GM21619 (cell line): ENCODE measurements around the gene ATP9A.
"Not testable (repeated sequence)": the region's sequence is repeated elsewhere in the genome, so short reads cannot be mapped to it uniquely, and the experiment has no call there.

Experiments used
- ATAC-seq: cut with Tn5 transposase; IDR thresholded peaks from one replicate; pipeline ENCODE4 v1.9.1; 2021; ENCODE audit not compliant: unreplicated experiment

Gene ATP9A

GRCh38 chr20:51695574-51696303 lies 72.5 kb downstream of the ATP9A start:
- no peak for ATAC-seq

DNA sequence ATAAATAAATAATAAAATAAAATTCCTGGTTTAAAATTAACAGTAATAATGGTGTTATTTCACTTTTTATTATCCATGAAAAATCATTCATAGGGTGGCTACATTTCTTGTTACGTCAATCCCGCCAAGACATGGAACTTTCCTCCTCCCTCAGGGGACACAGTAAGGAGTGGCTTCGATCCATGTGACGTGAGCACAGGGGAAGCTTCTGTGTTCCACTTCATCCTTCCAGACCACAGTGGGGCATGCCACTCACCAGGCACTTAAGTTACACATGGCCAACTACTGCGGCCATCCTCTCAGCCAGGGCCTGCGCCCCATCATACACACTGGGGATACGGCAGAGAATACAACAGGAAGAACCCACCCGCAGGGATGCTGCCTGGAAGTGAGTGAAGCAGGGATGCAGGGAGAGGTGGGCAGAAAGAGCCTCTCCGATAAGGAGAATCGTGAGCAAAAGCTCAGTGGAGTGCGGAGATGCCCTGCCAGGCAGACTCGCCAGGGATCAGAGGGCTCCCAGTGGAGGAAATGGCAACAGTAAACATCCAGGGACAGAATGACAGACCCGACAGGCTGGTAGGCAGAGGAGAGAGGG lies 75.3 kb downstream of the ATP9A start:
- no peak for ATAC-seq

DNA sequence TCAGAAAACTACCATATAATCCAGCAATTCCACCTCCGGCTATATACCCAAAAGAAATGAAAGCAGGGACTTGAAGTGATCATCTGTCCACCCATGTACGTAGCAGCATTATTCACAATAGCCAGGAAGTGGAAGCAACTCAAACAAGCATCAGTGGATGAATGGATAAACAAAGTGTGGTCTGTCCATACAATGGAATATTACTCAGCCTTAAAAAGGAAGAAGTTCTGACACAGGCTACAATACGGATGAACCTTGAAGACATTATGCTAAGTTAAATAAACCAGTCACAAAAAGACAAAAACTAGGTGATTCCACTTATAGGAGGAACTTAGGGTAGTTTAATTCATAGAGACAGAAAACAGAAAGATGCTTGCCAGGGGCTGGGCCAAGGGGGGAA lies 76.5 kb downstream of the ATP9A start:
- no peak for ATAC-seq

GRCh38 chr20:51688600-51689244 lies 79.5 kb downstream of the ATP9A start:
- ATAC-seq = no peak

- no peak for ATAC-seq
These were observed 80.6 kb downstream of the ATP9A start for GRCh38 chr20:51687630-51688029.

DNA sequence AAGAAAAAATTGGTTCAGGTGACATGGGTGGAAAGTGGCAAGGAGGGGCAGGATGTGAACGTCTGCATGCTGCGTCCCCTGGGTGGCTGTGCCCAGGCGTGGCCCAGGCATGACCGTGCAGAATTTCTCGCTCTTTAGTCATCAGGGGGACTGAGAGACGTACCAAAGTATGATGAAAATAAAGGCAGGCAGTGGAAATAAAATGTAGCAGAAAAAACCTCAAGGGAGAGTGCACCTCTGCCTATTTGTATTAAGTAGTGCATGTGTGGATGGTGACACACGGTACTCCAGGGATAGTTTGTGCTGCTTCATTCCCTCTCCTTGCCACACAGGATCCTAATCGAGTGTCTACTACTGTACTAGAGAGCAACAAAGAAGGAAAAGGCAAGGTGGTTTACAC lies 81.1 kb downstream of the ATP9A start:
- ATAC-seq = no peak

DNA sequence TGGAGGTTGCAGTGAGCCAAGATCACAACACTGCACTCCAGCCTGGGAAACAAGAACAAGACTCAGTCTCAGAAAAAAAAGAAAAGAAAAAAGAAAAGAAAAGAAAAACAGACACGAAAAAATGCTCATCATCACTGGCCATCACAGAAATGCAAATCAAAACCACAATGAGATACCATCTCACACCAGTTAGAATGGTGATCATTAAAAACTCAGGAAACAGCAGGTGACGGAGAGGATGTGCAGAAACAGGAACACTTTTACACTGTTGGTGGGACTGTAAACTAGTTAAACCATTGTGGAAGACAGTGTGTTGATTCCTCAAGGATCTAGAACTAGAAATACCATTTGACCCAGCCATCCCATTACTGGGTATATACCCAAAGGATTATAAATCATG lies 82.7 kb downstream of the ATP9A start:
- not testable (repeated sequence) for ATAC-seq

GRCh38 chr20:51680067-51680749 lies 88.0 kb downstream of the ATP9A start:
- no peak for ATAC-seq

DNA sequence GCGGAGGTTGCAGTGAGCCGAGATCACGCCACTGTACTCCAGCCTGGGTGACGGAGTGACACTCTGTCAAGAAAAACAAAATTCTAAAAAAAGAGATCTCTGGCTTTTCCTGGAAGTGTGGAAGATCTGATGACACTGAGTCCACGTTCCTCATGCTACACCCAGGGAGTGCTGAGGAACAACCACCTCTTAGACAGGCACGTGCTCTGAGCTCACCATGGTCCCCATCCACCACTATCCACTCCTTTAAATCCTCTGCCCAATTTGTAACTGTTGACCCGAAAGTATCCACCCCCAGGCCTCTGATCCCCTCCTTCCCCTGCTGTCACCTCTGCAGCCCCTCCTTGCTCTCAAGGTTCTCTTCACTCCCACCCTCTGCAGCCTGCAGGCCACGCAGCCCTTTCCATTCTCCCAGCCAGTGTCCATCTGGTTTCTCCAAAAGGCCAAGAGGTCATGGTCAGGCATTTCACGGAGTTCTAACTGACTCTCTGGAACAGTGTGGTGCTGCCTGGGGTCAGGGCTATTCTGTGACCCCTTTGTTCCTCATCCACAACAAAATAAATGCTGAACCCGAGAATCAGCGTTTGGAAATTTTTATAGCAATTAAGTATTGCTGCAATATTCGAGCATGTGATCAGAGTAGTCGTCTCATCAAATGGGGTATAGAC lies 88.8 kb downstream of the ATP9A start:
- no peak for ATAC-seq

DNA sequence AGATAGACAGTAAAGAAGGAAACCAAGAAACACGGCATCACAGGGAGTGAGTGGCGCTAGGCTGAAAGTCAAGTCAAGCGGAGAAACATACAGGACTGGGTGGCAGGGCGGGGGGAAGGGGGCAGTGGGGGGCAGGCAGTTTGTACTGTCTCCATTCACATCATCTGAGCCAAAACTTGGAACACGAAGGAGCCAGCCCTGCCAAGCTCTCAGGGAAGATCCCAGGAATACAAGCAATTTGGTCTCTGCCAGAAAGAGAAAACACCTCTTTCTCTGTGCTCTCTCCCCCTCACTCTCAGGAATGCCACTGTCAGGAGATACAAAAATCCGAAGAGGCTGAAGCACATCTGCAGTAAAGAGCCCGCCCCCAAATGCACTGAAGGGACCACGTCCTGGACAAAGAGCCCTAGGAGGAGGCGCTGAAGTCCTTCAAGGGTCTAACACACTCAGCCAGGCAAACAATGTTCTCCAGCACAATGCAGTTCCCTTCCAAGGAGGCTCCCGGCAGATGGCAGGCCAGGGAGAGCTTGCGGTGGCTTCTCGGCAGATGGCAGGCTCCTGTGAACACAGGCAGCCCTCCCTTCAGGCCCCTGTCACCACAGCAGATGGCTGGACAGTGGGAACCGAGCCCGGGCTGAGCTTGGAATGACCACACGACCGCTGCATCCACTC lies 90.0 kb downstream of the ATP9A start:
- ATAC-seq = no peak

DNA sequence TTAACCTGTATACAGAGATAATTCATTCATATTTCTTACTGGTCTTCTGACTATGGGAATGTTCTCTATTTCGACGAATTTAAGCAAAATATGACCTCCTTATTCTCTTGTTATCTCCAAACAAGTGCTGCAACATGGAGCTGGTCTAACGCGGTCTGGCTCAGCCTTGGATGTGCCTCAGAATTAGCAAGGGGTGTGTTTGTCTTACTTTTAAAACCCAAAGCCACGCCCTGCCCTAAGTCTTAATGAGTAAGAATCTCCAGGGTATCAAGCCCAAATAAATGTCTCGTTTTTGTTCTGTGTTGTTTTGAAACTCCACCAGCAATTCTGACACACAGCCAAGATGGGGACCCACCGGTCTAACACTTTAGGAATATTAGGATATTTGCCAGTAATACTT lies 99.2 kb downstream of the ATP9A start:
- no peak for ATAC-seq

- no peak for ATAC-seq
These were observed 99.7 kb downstream of the ATP9A start for GRCh38 chr20:51668515-51668914.

DNA sequence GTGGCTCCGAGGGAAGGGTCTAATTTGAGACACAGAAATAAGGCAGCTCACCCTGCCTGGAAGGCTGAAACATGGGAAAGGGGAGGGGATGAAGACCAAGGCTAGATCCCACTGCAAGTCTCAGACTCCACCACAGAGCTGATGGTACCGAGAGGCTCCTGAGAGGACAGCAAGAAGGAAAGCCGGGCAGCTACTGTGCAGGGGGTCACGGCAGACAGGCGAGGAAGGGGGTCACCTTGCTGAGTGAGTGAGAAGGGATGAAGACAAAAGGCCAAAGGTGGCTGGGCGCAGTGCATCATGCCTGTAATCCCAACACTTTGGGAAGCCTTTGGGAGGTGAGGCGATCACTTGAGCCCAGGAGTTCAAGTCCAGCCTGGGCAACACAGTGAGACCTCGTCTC lies 100.7 kb downstream of the ATP9A start:
- ATAC-seq = no peak

DNA sequence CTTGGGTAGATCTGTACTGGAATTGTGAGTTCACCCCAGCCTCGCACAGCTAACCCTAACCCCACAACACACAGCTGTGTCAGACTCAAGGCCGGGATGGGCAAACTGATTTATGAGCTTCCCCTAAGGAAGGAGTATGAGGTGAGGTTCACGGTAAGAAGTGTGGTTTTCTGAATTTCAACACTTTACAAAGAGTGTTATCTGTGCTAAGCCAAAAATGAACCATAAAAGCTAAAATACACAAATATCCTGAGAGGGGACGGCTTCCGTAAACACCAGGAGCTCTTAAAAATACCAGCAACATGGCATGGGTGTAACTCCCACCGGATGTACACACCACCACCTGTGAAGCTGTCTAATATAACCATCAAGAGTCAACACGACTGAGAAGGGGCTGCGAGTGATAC lies 101.2 kb downstream of the ATP9A start:
- no peak for ATAC-seq

GRCh38 chr20:51666126-51666525 lies 102.1 kb downstream of the ATP9A start:
- ATAC-seq = no peak

DNA sequence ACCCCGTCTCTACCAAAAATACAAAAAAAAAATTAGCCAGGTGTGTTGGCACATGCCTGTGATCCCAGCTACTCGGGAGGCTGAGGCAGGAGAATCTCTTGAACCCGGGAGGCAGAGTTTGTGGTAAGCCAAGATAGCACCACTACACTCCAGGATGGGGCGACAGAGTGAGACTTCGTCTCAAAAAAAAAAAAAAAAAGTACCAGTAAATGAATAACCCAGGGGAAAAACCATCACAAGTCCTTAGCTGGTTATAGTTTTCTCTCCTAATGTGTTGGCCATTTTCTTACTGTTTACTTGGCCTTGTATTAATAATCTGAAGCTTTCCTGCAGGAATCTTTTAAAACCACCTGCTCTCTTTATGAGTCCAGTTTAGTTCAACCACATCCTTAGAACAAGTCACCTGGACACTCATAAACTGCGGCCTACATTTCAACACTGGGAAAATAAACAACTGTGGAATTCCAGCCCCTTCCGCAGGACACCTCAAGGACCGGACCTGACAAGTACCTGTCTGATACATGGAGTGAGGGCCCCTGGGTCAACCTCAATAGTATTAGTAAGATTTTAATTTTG lies 102.6 kb downstream of the ATP9A start:
- no peak for ATAC-seq

DNA sequence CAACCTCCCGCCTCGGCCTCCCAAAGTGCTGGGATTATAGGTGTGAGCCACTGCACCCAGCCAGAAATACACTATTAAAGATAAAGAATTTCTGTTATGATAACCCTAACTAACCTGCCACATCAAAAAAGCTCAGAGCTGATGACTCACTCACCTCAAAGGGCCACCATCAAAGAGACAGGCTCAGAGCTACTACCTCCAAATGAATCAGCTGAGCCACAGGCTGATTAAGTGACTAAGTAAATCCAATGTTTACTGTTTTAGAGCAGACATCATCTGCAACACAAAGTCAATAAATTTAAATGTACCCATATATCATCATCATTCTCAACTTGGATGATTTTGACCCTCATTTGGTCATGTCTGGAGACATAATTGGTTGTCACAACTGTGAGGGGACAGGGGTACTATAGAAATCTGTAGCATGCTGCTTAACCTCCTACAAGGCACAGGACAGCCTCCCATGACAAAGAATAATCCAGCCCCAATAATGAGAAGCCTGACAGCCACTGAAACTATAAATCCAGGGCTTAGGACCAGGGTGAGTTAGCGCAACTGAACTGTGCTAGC lies 106.5 kb downstream of the ATP9A start:
- ATAC-seq = no peak

DNA sequence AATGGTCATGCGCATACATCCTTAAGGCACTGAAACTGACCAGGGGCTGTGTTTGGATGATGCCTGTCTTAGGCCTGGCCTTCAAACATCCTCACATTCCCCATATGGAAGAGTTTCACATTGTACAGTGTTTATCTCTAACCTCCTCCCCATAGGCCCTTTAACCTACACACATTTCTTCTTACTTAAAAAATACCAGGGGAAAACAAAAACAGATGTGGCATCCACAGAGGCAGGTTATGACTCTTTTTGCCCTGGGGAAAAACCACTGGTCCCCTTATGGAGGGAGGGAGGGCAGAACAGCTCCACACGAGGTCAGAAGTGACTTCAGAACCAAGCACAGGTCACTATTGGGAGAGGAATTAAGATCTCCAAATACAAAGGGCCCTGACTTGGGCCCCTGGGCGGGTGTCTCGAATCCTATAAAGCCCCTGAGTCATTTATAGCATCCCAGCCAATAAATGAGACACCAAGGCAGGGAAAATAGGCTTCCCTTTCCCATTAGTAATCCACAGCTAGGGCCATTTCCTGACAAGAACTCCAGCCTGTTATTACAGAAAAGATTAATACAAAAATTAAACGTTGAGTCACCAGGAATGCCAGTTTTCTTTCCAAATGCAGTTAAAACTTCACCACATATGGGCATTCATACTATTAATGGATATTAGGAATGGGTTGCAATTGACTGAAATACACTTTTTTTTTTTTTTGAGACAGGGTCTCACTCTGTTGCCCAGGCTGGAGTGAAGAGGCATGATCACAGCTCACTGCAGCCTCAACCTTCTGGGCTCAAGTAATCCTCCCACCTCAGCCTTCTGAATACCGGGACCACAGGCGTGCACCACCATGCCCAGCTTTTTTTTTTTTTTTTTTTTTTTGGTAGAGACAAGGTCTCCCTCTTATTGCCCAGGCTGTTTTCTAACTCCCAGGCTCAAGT lies 107.2 kb downstream of the ATP9A start:
- ATAC-seq = no peak

DNA sequence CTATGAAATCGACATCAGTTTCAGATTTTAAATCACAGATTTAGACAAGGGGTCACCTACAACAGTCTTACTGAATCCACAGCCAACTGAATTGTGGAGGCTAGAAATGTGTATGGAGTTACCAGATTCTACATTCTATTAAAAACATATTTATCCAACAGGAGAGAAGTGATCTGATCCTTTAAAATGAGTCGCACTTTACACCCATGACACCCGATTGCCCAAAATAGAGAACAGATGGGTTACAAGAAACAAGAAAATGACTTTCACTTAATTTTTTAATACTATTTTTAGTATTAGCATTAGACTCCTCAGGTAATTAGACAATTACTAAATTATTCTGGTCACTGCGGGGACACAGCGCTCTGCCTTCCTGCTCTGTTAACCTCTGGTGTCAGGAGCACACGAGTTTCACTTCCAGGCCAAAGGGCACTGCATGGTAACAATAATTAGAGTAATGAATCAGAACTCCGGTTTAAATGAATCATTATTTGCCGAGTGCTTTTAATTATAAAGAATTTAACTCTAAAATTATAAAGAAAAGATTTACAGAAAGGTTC lies 108.6 kb downstream of the ATP9A start:
- no peak for ATAC-seq
